ENCODE results near the gene IL17D.
"Not testable (repeated sequence)": the region's sequence is repeated elsewhere in the genome, so short reads cannot be mapped to it uniquely, and the experiment has no call there.

IL17D gene

DNA sequence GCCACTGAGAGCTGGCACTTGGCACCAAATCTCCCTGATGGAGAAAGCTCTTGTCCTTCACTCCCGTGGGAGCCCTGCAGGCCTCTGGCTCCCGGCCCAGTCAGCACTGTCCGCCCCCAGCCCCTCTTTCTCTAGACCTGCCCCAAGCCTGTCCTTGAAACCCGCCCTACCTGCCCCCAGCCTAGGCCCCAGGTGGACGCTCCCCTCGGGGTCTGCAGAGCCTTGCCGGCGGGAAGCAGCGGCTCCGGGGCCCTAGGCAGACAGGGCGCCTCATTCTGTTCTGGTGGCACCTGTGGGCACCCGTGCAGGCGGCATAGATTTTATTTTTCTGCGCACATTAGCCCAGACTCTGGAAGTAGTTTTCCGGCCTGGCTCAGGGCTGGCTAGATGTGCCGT lies 17.6 kb downstream of the IL17D start:
- DNase-seq: no peak

DNA sequence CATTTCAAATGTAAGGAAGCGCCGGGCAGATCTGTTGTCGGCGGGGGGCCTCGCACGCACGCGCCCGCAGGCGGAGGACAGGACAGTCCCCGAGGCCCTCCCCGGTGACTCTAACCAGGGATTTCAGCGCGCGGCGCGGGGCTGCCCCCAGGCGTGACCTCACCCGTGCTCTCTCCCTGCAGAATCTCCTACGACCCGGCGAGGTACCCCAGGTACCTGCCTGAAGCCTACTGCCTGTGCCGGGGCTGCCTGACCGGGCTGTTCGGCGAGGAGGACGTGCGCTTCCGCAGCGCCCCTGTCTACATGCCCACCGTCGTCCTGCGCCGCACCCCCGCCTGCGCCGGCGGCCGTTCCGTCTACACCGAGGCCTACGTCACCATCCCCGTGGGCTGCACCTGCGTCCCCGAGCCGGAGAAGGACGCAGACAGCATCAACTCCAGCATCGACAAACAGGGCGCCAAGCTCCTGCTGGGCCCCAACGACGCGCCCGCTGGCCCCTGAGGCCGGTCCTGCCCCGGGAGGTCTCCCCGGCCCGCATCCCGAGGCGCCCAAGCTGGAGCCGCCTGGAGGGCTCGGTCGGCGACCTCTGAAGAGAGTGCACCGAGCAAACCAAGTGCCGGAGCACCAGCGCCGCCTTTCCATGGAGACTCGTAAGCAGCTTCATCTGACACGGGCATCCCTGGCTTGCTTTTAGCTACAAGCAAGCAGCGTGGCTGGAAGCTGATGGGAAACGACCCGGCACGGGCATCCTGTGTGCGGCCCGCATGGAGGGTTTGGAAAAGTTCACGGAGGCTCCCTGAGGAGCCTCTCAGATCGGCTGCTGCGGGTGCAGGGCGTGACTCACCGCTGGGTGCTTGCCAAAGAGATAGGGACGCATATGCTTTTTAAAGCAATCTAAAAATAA lies 18.2 kb downstream of the IL17D start:
- DNase-seq: no peak

DNA sequence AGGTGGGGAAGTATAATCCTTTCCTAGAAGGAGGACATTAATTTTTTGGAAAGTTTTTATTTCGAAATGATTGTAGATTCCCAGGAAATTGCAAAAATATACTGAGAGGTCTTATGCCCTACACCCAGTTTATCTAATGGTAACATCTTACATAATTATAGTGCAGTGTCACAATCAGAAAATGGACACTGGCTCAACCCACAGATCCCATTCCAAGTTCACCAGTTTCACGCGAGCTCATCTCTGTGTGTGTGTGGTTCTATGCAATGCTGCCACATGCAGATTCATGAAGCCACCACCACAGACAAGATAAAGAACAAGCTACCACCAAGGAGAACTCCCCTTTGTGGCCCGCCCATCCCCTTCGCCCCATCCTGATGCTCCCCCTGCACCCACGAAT lies 24.4 kb downstream of the IL17D start:
- no peak for DNase-seq

DNA sequence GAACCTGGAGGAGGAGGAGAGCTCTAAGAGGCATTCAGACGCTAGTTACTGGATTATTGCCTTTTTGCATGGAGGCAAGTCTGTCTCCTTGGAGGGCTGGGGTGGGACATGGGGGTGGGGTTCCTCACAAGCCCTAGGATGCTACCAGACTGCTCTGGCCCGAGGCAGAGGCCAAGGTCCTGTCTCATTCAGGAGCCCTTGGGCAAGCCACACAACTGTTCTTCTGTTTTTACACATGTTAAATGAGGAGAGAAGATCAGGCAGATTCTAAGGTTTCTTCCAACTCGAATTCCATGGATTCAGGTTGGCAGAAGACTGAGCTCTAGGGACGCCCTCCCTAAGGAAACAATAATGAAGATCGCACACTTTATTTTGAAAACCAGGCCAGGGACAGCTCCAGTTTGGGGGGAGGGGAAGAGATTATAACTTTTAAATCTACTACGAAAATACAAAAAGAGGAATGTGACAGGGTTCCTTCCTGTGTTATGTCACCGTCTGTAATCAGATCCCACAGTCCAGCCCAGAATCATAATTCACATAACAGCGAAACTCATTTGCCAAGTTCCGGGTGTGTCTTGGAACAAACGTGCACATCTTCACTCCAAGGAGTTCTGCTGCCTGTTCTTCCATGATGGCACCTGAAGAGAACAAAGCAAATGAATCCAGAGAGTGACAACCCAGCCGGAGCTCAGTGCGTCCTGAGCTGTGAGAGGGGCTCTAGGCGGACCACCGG lies 25.2 kb downstream of the IL17D start:
- DNase-seq: no peak

DNA sequence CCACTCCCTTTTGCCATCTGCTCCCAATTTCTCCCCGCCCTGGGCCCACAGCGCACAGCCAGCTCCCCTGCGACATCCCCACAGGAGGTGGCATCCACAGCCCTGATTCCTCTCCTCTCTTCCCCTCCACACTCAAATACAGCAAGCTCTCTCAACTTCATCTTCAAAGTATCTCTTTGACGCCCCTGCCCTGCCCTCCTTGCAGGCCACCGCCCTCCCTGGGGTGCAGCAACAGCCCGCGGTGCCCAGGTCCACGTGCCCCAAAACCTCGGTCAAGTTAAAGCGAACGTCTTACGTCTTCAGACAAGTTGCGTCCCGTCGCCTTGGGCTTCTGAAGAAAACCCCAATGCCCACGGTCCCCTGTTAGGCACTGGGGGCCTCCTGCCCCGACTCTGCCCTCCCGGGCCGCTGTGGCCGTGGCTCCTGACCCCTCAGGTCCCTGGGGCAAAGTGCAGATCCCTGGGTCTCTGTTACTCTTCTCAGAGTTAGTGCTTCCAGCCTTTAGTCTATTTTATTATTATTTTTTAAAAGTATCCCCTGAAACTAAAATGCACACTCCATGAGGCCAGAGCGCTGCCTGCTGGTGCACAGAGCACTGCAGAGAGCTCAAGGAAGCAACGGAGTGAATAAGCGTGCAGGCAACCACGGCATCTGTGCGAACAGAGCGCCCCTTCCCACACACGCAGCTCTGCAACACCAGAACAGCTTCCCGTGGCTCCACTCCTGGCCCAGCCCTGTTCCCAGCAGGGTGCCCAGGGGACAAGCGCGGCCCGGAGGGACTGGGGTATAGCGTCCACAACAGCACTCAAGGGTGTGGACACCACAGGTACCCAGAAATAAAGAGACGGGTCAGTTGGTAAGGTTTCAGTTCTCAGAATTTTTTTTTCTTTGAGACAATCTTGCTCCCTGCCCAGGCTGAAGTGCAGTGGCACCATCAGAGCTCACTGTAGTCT lies 26.4 kb downstream of the IL17D start:
- no peak for DNase-seq

DNA sequence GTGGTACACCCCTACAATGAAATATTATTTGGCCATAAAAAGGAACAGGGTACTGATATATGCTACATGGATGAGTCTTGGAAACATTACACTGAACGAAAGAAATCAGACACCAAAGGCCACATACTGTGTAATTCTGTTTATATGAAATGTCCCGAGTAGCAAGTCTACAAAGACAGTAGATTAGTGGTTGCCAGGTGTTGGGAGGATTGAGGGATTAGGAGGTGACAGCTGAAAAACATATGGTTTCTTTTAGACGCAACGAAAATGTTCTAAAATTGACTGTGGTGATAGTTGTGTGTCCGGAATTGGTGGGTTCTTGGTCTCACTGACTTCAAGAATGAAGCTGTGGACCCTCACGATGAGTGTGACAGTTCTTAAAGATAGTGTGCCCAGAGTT lies 35.1 kb downstream of the IL17D start:
- no peak for DNase-seq

DNA sequence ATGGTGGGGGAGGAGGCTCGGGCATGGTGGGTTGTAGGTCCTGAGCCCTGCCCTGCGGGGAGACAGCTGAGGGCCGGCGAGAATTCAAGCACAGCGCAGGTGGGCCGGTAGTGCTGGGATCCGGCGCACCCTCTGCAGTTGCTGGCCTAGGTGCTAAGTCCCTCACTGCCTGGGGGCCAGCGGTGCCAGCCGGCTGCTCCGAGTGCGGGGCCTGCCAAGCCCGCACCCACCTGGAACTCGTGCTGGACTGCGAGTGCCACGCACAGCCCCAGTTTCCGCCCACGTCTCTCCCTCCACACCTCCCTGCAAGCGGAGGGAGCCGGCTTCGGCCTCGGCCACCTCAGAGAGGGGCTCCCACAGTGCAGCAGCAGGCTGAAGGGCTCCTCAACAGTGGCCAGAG lies 36.5 kb downstream of the IL17D start:
- no peak for DNase-seq

DNA sequence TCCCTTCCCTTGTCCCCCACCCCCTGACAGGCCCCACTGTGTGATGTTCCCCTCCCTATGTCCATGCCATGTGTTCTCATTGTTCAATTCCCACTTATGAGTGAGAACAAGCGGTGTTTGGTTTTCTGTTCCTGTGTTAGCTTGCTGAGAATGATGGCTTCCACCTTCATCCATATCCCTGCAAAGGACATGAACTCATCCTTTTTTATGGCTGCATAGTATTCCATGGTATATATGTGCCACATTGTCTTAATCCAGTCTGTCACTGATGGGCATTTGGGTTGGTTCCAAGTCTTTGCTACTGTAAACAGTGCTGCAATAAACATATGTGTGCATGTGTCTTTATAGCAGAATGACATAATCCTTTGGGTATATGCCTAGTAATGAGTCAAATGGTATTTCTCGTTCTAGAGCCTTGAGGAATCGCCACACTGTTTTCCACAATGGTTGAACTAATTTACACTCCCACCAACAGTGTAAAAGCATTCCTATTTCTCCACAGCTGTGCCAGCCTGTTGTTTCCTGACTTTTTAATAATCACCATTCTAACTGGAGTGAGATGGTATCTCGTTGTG lies 40.4 kb downstream of the IL17D start:
- DNase-seq: not testable (repeated sequence)

DNA sequence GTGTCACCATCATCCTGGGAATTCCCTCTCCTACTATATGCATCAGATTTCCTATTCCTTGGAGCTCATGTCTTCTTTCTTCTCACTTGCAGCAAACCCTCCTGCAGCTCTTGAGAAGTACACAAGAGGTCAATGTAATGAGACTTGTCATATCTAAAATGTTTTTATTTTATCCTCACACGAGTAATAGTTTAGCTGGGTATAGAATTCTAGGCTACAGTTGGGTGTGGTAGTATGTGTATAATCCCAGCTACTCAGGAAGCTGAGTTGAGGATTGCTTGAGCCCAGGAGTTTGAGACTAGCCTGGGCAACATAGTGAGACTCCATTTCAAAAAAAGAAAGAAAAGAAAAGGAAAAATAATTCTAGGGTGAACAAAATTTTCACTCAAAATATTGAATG lies 45.9 kb downstream of the IL17D start:
- no peak for DNase-seq

DNA sequence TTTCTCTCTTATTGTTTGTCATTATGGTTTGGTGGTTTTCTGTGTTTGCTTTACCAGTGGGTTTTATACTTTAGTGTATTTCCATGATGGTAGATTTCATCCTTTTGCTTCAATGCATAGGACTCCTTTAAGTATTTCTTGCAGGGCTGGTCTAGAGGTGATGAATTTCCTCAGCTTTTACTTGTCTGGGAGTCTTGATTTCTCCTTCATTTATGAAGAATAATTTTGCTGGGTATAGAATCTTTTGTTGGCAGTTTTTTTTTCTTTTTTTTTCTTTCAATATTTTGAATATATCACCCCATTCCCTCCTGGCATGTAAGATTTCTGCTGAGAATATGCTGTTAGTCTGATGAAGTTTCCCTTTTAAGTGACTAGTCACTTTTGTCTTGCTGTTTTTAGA lies 50.5 kb downstream of the IL17D start:
- no peak for DNase-seq

DNA sequence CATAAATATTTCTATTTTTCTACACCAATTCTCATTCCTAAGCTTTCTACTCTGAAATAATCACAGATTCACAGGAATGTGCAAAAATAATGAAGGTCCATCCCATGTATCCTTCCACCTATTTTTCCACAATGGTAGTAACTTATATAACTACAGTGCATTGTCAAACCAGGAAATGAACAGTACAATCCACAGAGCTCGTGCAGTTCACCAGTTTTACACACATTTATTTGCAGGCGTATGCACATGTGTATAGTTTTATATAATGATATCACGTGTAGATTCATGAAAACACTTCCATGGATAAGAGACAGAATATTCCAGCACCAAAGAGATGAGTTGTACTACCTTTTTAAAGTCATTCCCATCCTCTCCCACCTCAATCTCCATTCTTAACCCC lies 57.4 kb downstream of the IL17D start:
- no peak for DNase-seq

DNA sequence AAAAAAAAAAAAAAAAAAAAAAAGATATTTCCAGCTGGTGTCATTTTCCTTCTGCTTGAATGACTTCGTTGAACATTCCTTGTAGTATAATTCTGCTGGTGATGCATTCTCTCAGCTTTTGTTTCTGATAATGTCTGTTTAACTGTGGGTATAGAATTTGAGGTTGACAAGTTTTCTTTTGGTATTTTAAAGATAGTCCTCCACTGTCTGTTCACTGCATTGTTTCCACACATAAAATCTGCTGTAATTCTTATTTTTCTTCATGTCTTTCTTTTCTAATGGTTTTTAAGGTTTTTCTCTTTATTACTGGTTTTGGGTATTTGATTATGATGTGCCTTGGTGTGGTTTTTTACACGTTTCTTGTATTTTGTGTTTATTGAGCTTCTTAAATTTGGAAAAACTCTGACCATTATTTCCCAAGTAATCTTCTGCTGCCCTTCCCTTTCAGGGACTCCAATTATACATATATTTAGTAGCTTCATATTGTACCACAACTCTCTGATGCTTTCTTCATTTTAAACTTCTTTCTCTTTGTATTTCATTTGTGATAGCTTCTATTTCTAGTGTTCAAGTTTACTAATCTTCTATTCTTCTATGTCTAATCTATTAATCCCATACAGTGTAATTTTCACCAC lies 63.9 kb downstream of the IL17D start:
- DNase-seq: no peak

DNA sequence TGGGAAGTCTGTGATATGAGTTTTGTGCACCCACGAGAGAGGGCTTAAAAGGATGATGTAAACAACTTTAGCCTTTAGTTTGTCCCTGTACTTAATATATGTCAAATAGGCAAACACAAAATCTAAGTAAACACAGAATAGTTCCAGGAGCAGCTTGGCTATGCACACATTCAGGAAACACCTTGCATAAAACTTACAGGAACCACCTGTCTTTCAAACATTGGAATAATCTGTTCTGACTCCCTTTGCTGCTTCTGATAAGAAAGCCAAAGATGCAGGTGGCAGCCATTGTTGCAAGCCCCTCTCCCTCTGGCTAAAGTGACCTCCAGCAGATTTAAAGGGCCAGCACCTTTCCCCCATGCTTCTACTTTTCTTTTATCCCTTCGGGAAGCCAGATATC lies 65.6 kb downstream of the IL17D start:
- DNase-seq: no peak

DNA sequence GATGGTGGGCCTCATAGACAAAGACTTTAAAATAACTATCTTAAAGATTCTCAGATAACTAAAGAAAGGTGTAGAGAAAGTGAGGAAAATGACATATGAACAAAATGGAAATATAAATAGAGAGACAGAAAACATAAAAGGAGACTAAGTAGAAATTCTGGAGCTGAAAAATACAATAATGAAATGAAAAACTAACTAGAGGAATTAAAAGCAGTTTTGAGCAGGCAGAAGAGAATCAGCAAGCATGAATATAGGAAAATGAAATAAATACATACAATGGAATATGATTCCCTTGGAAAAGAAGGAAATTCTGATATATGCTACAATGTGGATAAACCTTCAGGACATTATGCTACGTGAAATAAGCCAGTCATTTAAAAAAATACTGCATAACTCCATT lies 66.3 kb downstream of the IL17D start:
- no peak for DNase-seq

All from KG1 (cell line).